ENCODE measurements around the gene MYL3.

The MYL3 gene

GRCh38 chr3:46895204-46895660 lies 32.0 kb upstream of the MYL3 start:
- Histone ChIP-seq H3K79me2 (ENCODE audit: insufficient read depth, low read depth) (no peaks in the 10 kb centered on the region), H2AFZ (ENCODE audit: low read depth) (no peak overlapping the region), H3K27ac (no peak overlapping the region), H3K9ac (no peak overlapping the region), H3K36me3 (ENCODE audit: insufficient read depth) (no peaks in the 10 kb centered on the region), H3K4me1 (ENCODE audit: low read depth, poor library complexity, severe bottlenecking) (no peaks in the 10 kb centered on the region), H3K27me3 (ENCODE audit: insufficient read depth, low read depth) (peaks cover 2% of the 10 kb centered on the region; the same call in 1 of the 2 replicates), H3K4me2 (no peak overlapping the region), H3K4me3 (IDR thresholded peaks at IDR 0.05; ENCODE audit: insufficient read depth, low read depth, low read length) (no peak overlapping the region), H4K20me1 (ENCODE audit: insufficient read depth) (no peaks in the 10 kb centered on the region)
- TF ChIP-seq CTCF (conservative IDR thresholded peaks at IDR 0.05; ENCODE audit: low read depth, low read length) = peak; percentile 83

GRCh38 chr3:46894256-46894655 lies 31.0 kb upstream of the MYL3 start:
- no peak overlapping the region for H2AFZ ChIP-seq (ENCODE audit: low read depth)
- H3K4me3 ChIP-seq (IDR thresholded peaks at IDR 0.05; ENCODE audit: insufficient read depth, low read depth, low read length) = no peak overlapping the region
- H3K9ac ChIP-seq = no peak overlapping the region
- H3K4me2 ChIP-seq = no peak overlapping the region
- no peak for TF ChIP-seq CTCF (conservative IDR thresholded peaks at IDR 0.05; ENCODE audit: low read depth, low read length)
- H3K36me3 ChIP-seq (ENCODE audit: insufficient read depth) = no peaks in the 10 kb centered on the region
- no peaks in the 10 kb centered on the region for H4K20me1 ChIP-seq (ENCODE audit: insufficient read depth)
- no peaks in the 10 kb centered on the region for H3K79me2 ChIP-seq (ENCODE audit: insufficient read depth, low read depth)
- no peaks in the 10 kb centered on the region for H3K4me1 ChIP-seq (ENCODE audit: low read depth, poor library complexity, severe bottlenecking)
- peaks cover 2% of the 10 kb centered on the region; the same call in 1 of the 2 replicates for H3K27me3 ChIP-seq (ENCODE audit: insufficient read depth, low read depth)
- no peak overlapping the region for H3K27ac ChIP-seq

GRCh38 chr3:46893763-46894162 lies 30.5 kb upstream of the MYL3 start:
- H3K4me3 ChIP-seq (IDR thresholded peaks at IDR 0.05; ENCODE audit: insufficient read depth, low read depth, low read length) = no peak overlapping the region
- no peak overlapping the region for H3K4me2 ChIP-seq
- H3K27ac ChIP-seq = no peak overlapping the region
- TF ChIP-seq CTCF (conservative IDR thresholded peaks at IDR 0.05; ENCODE audit: low read depth, low read length) = no peak
- no peak overlapping the region for H2AFZ ChIP-seq (ENCODE audit: low read depth)
- no peak overlapping the region for H3K9ac ChIP-seq
- H3K36me3 ChIP-seq (ENCODE audit: insufficient read depth) = no peaks in the 10 kb centered on the region
- no peaks in the 10 kb centered on the region for H4K20me1 ChIP-seq (ENCODE audit: insufficient read depth)
- no peaks in the 10 kb centered on the region for H3K4me1 ChIP-seq (ENCODE audit: low read depth, poor library complexity, severe bottlenecking)
- H3K79me2 ChIP-seq (ENCODE audit: insufficient read depth, low read depth) = no peaks in the 10 kb centered on the region
- H3K27me3 ChIP-seq (ENCODE audit: insufficient read depth, low read depth) = peaks cover 2% of the 10 kb centered on the region; the same call in 1 of the 2 replicates

GRCh38 chr3:46893146-46893748 lies 30.0 kb upstream of the MYL3 start:
- H3K79me2 ChIP-seq (ENCODE audit: insufficient read depth, low read depth) = no peaks in the 10 kb centered on the region
- TF ChIP-seq CTCF (conservative IDR thresholded peaks at IDR 0.05; ENCODE audit: low read depth, low read length) = no peak
- H2AFZ ChIP-seq (ENCODE audit: low read depth) = peak overlapping the region; percentile 71; the same call in 1 of the 2 replicates
- H3K9ac ChIP-seq = no peak overlapping the region
- no peaks in the 10 kb centered on the region for H4K20me1 ChIP-seq (ENCODE audit: insufficient read depth)
- peaks cover 2% of the 10 kb centered on the region; the same call in 1 of the 2 replicates for H3K27me3 ChIP-seq (ENCODE audit: insufficient read depth, low read depth)
- H3K36me3 ChIP-seq (ENCODE audit: insufficient read depth) = no peaks in the 10 kb centered on the region
- no peak overlapping the region for H3K27ac ChIP-seq
- no peaks in the 10 kb centered on the region for H3K4me1 ChIP-seq (ENCODE audit: low read depth, poor library complexity, severe bottlenecking)
- no peak overlapping the region for H3K4me2 ChIP-seq
- H3K4me3 ChIP-seq (IDR thresholded peaks at IDR 0.05; ENCODE audit: insufficient read depth, low read depth, low read length) = no peak overlapping the region

Measured in KMS-11 (cell line).